Mucosa of descending colon (tissue), 3 donors: ENCODE results near the gene GALK2. TPM values are rescaled to one million over a fixed set of nuclear protein-coding genes. Genes with fewer than 3 reads are reported as not detected.

Source experiments
- ATAC-seq: fragments of 200-7000 bp; cut with Tn5 transposase; one replicate; pipeline ENCODE4 v1.9.1; 2020; ENCODE audit warnings: mild to moderate bottlenecking, moderate library complexity
- DNase-seq, 3 donors: peaks; one replicate each; pipeline ENCODE4 v3.0.0-alpha.2; 2020
- H3K36me3 ChIP-seq: fragments of 200-600 bp; one replicate; pipeline ENCODE4 v1.8.0; 2021; ENCODE audit warnings: low read depth, mild to moderate bottlenecking
- H3K4me1 ChIP-seq: fragments of 200-600 bp; one replicate; pipeline ENCODE4 v1.8.0; 2021; ENCODE audit warnings: low read depth, mild to moderate bottlenecking
- H3K4me3 ChIP-seq: fragments of 200-600 bp; one replicate; pipeline ENCODE4 v1.8.0; 2021; ENCODE audit warnings: mild to moderate bottlenecking
- H3K9me3 ChIP-seq: fragments of 200-600 bp; one replicate; pipeline ENCODE4 v1.8.0; 2021; ENCODE audit warnings: mild to moderate bottlenecking
- intact Hi-C, 2 donors: fragments of 100-400 bp; cut with DNase I in 1 of 2; cut with micrococcal nuclease in 1 of 2; formaldehyde crosslinking; loops; one replicate each; pipeline versions ENCODE4 v1.11.0 to v1.11.1; 2022; cut with DNase I, micrococcal nuclease
- total RNA-seq, 3 donors: library from RNA; stranded (reverse); fragmentation: NEBNext Ultra II Directional in 2 of 3; extraction: Animal tissue kit (Norgen Biotek cat#: 25700) in 2 of 3; gene quantifications; one replicate each; pipeline versions ENCODE4 v1.2.1 to v1.2.4, GENCODE V29; 2021 to 2023
- TF ChIP-seq, protein P1 (sequence below): fragments of 200-600 bp; IDR thresholded peaks from one replicate; pipeline ENCODE4 v1.8.0; 2022; ENCODE audit warnings: antibody characterized with exemption, mild to moderate bottlenecking
- donor health status: DM: no; HTN: no; CAD: no; lungs with moderate emphysema.
- donor health status: DM: no; HTN: no; CAD: no.
- donor health status: DM: no; HTN: yes; CAD: no.

The GALK2 gene
- total RNA-seq, 3 donors from 2014 or later, result 35.6 to 39.7 (median 39.5) TPM

DNA sequence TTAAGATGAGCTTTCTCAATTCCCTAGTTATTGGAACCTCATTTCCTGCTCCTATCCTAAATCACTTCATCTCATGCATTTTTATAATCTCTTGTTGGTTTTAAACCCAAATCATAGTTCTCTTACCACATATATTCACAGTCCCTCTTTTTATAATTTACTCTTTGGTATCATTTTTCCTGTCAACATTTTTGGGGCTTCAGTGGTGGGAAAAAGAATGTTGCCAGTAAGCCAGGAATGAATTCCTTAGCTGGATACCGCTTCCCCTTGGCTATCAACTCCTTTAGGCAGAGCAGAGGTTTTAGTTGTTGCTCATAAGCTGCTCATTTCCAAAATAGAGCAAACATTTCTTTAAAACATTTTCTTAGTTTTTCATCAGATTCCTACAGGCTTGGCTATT, 112.3 kb downstream of the GALK2 start:
- Histone ChIP-seq H3K4me3 (no peak overlapping the region), H3K9me3 (no peaks in the 10 kb centered on the region), H3K4me1 (no peaks in the 10 kb centered on the region), H3K36me3 (no peaks in the 10 kb centered on the region)
- no peak for ATAC-seq
- TF ChIP-seq, protein P1, sequence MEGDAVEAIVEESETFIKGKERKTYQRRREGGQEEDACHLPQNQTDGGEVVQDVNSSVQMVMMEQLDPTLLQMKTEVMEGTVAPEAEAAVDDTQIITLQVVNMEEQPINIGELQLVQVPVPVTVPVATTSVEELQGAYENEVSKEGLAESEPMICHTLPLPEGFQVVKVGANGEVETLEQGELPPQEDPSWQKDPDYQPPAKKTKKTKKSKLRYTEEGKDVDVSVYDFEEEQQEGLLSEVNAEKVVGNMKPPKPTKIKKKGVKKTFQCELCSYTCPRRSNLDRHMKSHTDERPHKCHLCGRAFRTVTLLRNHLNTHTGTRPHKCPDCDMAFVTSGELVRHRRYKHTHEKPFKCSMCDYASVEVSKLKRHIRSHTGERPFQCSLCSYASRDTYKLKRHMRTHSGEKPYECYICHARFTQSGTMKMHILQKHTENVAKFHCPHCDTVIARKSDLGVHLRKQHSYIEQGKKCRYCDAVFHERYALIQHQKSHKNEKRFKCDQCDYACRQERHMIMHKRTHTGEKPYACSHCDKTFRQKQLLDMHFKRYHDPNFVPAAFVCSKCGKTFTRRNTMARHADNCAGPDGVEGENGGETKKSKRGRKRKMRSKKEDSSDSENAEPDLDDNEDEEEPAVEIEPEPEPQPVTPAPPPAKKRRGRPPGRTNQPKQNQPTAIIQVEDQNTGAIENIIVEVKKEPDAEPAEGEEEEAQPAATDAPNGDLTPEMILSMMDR, result no peak
- intact Hi-C loops, result no loop called here
- no peak for DNase-seq

DNA sequence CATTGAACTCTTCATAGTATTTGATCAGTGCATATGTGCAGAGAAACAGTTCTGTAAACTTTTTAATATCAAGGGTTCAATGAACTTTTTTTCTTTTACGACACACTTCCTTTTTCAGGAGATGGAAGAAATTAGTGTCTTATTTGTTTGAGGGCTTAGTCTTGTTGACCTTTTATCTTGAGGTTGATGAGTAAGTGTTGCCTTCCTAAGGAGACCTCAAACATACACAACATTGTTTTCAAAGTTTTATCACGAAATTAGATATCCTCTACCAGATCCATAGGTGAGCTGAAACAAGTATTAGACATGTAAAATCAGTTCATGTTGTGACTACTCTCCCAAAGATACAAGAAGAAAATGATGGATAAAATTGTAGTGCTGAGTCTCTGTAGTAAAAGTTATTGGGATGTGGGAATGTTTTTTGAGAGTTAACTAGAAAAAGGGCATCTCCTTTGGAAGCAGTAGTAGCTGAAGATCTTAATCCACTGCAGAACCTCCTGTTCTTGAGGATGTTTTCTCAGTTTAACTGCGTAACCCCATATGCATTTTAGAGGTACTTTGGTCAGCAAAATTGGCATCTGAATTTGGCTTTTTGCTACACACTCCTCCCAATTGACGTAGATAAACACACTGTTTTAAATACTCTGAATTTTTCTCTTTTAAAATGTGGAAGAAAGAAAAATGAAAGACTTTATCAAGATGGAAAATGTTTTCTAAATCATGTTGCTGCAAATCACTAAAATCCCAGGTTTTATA, 116.8 kb downstream of the GALK2 start:
- no peak overlapping the region for H3K4me3 ChIP-seq
- H3K4me1 ChIP-seq, result no peaks in the 10 kb centered on the region
- H3K9me3 ChIP-seq, result no peaks in the 10 kb centered on the region
- TF ChIP-seq, protein P1, result no peak
- H3K36me3 ChIP-seq, result no peaks in the 10 kb centered on the region
- DNase-seq (no peak), ATAC-seq (no peak)
- intact Hi-C loops, result no loop called here

DNA sequence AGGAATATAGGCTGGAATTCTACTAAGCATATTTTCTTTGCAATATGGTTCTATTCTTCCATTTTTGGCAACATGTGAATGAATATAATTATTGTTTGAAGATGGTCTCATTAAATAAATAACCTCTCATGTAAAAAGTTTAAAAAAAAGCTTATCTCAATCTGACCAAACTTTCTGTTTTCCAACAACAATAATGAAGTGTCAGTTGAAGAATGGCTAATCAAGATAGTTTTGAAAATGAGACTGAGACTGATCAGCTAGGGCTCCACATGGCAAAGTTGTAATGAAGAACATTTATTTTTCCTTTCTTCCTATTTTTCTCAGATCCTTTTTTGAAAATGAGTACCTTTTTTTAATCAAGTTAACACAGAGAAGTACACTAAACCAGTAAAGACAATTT, 117.4 kb downstream of the GALK2 start:
- intact Hi-C loops, result no loop called here

GRCh38 chr15:49288391-49288790, 118.3 kb downstream of the GALK2 start:
- DNase-seq (no peak), ATAC-seq (no peak)
- no peaks in the 10 kb centered on the region for H3K4me1 ChIP-seq
- H3K36me3 ChIP-seq, result no peaks in the 10 kb centered on the region
- TF ChIP-seq, protein P1, result no peak
- no peak overlapping the region for H3K4me3 ChIP-seq
- intact Hi-C loops, result no loop called here
- no peaks in the 10 kb centered on the region for H3K9me3 ChIP-seq

More for the DNA sequence above, 117.4 kb downstream of the GALK2 start:
- Histone ChIP-seq H3K4me3 (no peak overlapping the region), H3K9me3 (no peaks in the 10 kb centered on the region), H3K36me3 (no peaks in the 10 kb centered on the region), H3K4me1 (no peaks in the 10 kb centered on the region)
- ATAC-seq (no peak), DNase-seq (no peak)
- TF ChIP-seq, protein P1, result no peak

DNA sequence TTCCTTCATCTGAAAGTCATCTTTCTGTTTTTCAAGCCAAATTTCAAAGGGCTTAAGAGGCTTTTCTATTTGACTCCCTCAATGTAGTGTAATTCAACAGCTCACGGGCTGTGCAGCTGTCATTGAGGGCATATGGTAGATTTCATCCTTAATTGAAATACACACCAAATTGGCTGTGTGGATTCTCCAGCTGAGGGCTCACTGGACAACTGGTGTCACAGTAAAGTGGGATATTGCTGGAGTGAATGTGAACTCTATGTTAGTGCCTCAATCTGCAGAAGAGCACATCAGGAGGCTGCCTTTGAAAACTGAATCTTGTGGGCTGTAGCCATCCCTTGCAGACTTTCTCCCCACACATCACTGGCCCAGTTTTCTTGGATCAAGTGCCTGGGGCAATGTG, 120.1 kb downstream of the GALK2 start:
- TF ChIP-seq, protein P1, result no peak
- no peaks in the 10 kb centered on the region for H3K36me3 ChIP-seq
- H3K4me3 ChIP-seq, result no peak overlapping the region
- no peak for DNase-seq
- no peaks in the 10 kb centered on the region for H3K9me3 ChIP-seq
- H3K4me1 ChIP-seq, result no peaks in the 10 kb centered on the region
- ATAC-seq, result no peak
- intact Hi-C loops, result no loop called here

GRCh38 chr15:49293941-49294340, 123.9 kb downstream of the GALK2 start:
- H3K36me3 ChIP-seq, result no peaks in the 10 kb centered on the region

More at GRCh38 chr15:49293941-49294340, 123.9 kb downstream of the GALK2 start:
- TF ChIP-seq, protein P1, result no peak
- ATAC-seq (no peak), DNase-seq (no peak)
- intact Hi-C loops, result no loop called here
- Histone ChIP-seq H3K4me3 (no peak overlapping the region), H3K4me1 (no peaks in the 10 kb centered on the region), H3K9me3 (no peaks in the 10 kb centered on the region)
